Trophoblast cell (in vitro differentiated cells and primary cell): ENCODE data around the gene ITGA8.

ENCODE experiments used
- DNase-seq, 2 donors: peaks; one replicate each; pipeline ENCODE4 v3.0.0-alpha.2; 2016
- H2AFZ ChIP-seq: 2 replicates; pipeline ENCODE4 v1.6.1; 2013; ENCODE audit warnings: low read length, moderate library complexity, mild to moderate bottlenecking; ENCODE audit not compliant: insufficient read depth, poor library complexity
- H2AK5ac ChIP-seq: 2 replicates; pipeline ENCODE4 v1.6.1; 2013; ENCODE audit warnings: mild to moderate bottlenecking, low read length
- H2BK120ac ChIP-seq: 2 replicates; pipeline ENCODE4 v1.6.1; 2013; ENCODE audit warnings: low read length, mild to moderate bottlenecking, moderate library complexity; ENCODE audit not compliant: insufficient read depth, poor library complexity
- H2BK12ac ChIP-seq: 2 replicates; pipeline ENCODE4 v1.6.1; 2013; ENCODE audit warnings: mild to moderate bottlenecking, low read length, moderate library complexity
- H2BK5ac ChIP-seq: 2 replicates; pipeline ENCODE4 v1.6.1; 2013; ENCODE audit warnings: low read length, low read depth, moderate library complexity, mild to moderate bottlenecking; ENCODE audit not compliant: poor library complexity
- H3K14ac ChIP-seq: 2 replicates; pipeline ENCODE4 v1.6.1; 2013; ENCODE audit warnings: mild to moderate bottlenecking, low read length
- H3K18ac ChIP-seq: 2 replicates; pipeline ENCODE4 v1.6.1; 2013; ENCODE audit warnings: mild to moderate bottlenecking, low read length
- H3K23ac ChIP-seq: 2 replicates; pipeline ENCODE4 v1.6.1; 2013; ENCODE audit warnings: low read length
- H3K27ac ChIP-seq: 2 replicates; pipeline ENCODE4 v1.5.1; 2013; ENCODE audit warnings: low read depth, mild to moderate bottlenecking, inconsistent platforms, low read length, moderate library complexity
- H3K27me3 ChIP-seq: 2 replicates; pipeline ENCODE4 v1.6.1; 2013; ENCODE audit warnings: inconsistent platforms, mild to moderate bottlenecking, low read length, moderate library complexity; ENCODE audit not compliant: insufficient read depth
- H3K36me3 ChIP-seq, 2 experiments: 1 replicate in 1 of 2; 2 replicates in 1 of 2; pipeline ENCODE4 v1.6.1; 2013; ENCODE audit warnings: low read length in 2 of 2, mild to moderate bottlenecking in 2 of 2, moderate library complexity in 1 of 2; ENCODE audit not compliant: insufficient read depth in 2 of 2, control insufficient read depth in 1 of 2
- H3K4ac ChIP-seq: 2 replicates; pipeline ENCODE4 v1.6.1; 2013; ENCODE audit warnings: low read depth, mild to moderate bottlenecking, low read length, moderate library complexity
- H3K4me1 ChIP-seq, 2 experiments: 1 replicate in 1 of 2; 2 replicates in 1 of 2; pipeline ENCODE4 v1.6.1; 2013; ENCODE audit warnings: low read length in 2 of 2, mild to moderate bottlenecking in 2 of 2, moderate library complexity in 1 of 2; ENCODE audit not compliant: insufficient read depth in 2 of 2, control insufficient read depth in 1 of 2
- H3K4me2 ChIP-seq: 2 replicates; pipeline ENCODE4 v1.6.1; 2013; ENCODE audit warnings: inconsistent platforms, mild to moderate bottlenecking, low read length, moderate library complexity
- H3K4me3 ChIP-seq: 2 replicates; pipeline ENCODE4 v1.5.1; 2013; ENCODE audit warnings: mild to moderate bottlenecking, low read depth, low read length, inconsistent platforms
- H3K79me1 ChIP-seq: one replicate; pipeline ENCODE4 v1.6.1; 2013; ENCODE audit warnings: low read length
- H3K79me2 ChIP-seq: 2 replicates; pipeline ENCODE4 v1.6.1; 2013; ENCODE audit warnings: low read length, mild to moderate bottlenecking; ENCODE audit not compliant: control insufficient read depth, insufficient read depth, poor library complexity
- H3K9ac ChIP-seq: 2 replicates; pipeline ENCODE4 v1.6.1; 2013; ENCODE audit warnings: mild to moderate bottlenecking, low read length
- H3K9me3 ChIP-seq: 2 replicates; pipeline ENCODE4 v1.6.1; 2013; ENCODE audit warnings: low read depth, mild to moderate bottlenecking, control low read depth, inconsistent platforms, low read length; ENCODE audit not compliant: insufficient read depth
- H4K12ac ChIP-seq: 2 replicates; pipeline ENCODE4 v1.6.1; 2013; ENCODE audit warnings: low read depth, mild to moderate bottlenecking, low read length, moderate library complexity
- H4K8ac ChIP-seq: 2 replicates; pipeline ENCODE4 v1.6.1; 2013; ENCODE audit warnings: low read depth, mild to moderate bottlenecking, low read length, moderate library complexity
- H4K91ac ChIP-seq: one replicate; pipeline ENCODE4 v1.6.1; 2013; ENCODE audit warnings: low read depth, mild to moderate bottlenecking, low read length, moderate library complexity
- WGBS: extraction: QIAGEN DNeasy Blood & Tissue Kit; methylation state at CpG from one replicate; pipeline ENCODE4 v1.1.7; 2013; ENCODE audit warnings: missing lambda C conversion rate; ENCODE audit not compliant: insufficient read length, insufficient coverage; ENCODE audit errors: extremely low coverage; 5-methylcytosine and 5-hydroxymethylcytosine counted together

ITGA8 gene

GRCh38 chr10:15516256-15517085 lies 203.3 kb downstream of the ITGA8 start:
- Histone ChIP-seq H2BK12ac (no peak overlapping the region), H4K12ac (no peak overlapping the region), H3K27me3 (no peaks in the 10 kb centered on the region), H2BK120ac (no peak overlapping the region), H4K8ac (no peak overlapping the region), H3K36me3 (no peaks in the 10 kb centered on the region), H4K91ac (no peak overlapping the region), H3K79me1 (no peaks in the 10 kb centered on the region), H2AFZ (no peak overlapping the region), H2BK5ac (no peak overlapping the region), H3K4me3 (no peak overlapping the region), H3K4me1 (no peaks in the 10 kb centered on the region), H3K9ac (no peak overlapping the region), H3K14ac (no peak overlapping the region), H3K18ac (no peak overlapping the region), H3K27ac (no peak overlapping the region), H3K4ac (no peak overlapping the region), H3K4me2 (no peak overlapping the region), H2AK5ac (no peak overlapping the region), H3K79me2 (no peaks in the 10 kb centered on the region), H3K9me3 (no peaks in the 10 kb centered on the region), H3K23ac (no peak overlapping the region)
- WGBS, result no CpG with 5 or more reads among the region's 4 CpGs
- DNase-seq, result no peak

- Histone ChIP-seq H2BK12ac (no peak overlapping the region), H3K4ac (no peak overlapping the region), H3K9me3 (no peaks in the 10 kb centered on the region), H3K4me1 (no peaks in the 10 kb centered on the region), H3K9ac (no peak overlapping the region), H4K91ac (no peak overlapping the region), H3K4me3 (no peak overlapping the region), H3K36me3 (no peaks in the 10 kb centered on the region), H3K14ac (no peak overlapping the region), H3K23ac (no peak overlapping the region), H3K79me2 (no peaks in the 10 kb centered on the region), H4K12ac (no peak overlapping the region), H2BK120ac (no peak overlapping the region), H4K8ac (no peak overlapping the region), H3K79me1 (no peaks in the 10 kb centered on the region), H2AK5ac (no peak overlapping the region), H3K4me2 (no peak overlapping the region), H3K27me3 (no peaks in the 10 kb centered on the region), H3K18ac (no peak overlapping the region), H3K27ac (no peak overlapping the region), H2AFZ (no peak overlapping the region), H2BK5ac (no peak overlapping the region)
- DNase-seq, result no peak
- WGBS, result no CpG with 5 or more reads among the region's 7 CpGs
These were observed 204.5 kb downstream of the ITGA8 start for GRCh38 chr10:15515202-15515601.

GRCh38 chr10:15510963-15511362 lies 208.8 kb downstream of the ITGA8 start:
- WGBS, result no CpG with 5 or more reads among the region's 3 CpGs
- Histone ChIP-seq H3K4me1 (peaks cover 2 to 3% of the 10 kb centered on the region in 2 experiments), H3K9me3 (no peaks in the 10 kb centered on the region), H2AFZ (no peak overlapping the region), H3K27ac (no peak overlapping the region), H3K23ac (no peak overlapping the region), H2BK120ac (no peak overlapping the region), H3K18ac (no peak overlapping the region), H3K4me2 (no peak overlapping the region), H2BK12ac (no peak overlapping the region), H4K91ac (no peak overlapping the region), H4K8ac (no peak overlapping the region), H3K9ac (no peak overlapping the region), H3K79me2 (no peaks in the 10 kb centered on the region), H3K27me3 (no peaks in the 10 kb centered on the region), H4K12ac (no peak overlapping the region), H3K14ac (no peak overlapping the region), H3K4ac (no peak overlapping the region), H3K4me3 (no peak overlapping the region), H3K36me3 (no peaks in the 10 kb centered on the region), H2BK5ac (no peak overlapping the region), H3K79me1 (peaks cover 2% of the 10 kb centered on the region), H2AK5ac (no peak overlapping the region)
- DNase-seq, result no peak

DNA sequence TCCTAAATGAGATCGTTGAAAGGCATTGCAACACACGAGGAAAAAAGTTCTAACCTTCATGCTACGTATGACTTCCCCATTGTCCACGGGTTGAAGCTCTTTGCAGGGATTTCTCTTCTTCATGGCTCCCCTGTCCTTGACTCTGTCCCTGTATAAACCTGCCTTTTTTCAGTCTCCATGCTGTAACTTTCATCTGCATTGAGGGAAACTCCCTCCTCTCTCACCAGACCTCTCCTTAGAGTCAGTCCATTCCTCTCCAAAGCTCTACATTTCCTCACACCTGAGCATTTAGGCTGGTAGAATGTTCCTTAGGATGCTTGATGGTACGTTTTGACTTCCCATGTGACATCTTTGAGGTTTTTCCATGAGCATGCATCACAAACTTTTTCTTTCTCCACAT lies 214.4 kb downstream of the ITGA8 start:
- H2BK12ac ChIP-seq, result no peak overlapping the region
- H3K14ac ChIP-seq, result no peak overlapping the region
- no peak overlapping the region for H2BK120ac ChIP-seq
- H3K79me1 ChIP-seq, result peaks cover 2% of the 10 kb centered on the region
- peaks cover 3 to 6% of the 10 kb centered on the region in 2 experiments for H3K4me1 ChIP-seq
- H3K4me2 ChIP-seq, result no peak overlapping the region
- no peaks in the 10 kb centered on the region for H3K9me3 ChIP-seq
- H2BK5ac ChIP-seq, result no peak overlapping the region
- H2AK5ac ChIP-seq, result no peak overlapping the region
- no peak overlapping the region for H2AFZ ChIP-seq
- no peak overlapping the region for H4K8ac ChIP-seq
- H3K79me2 ChIP-seq, result no peaks in the 10 kb centered on the region
- no peak overlapping the region for H3K4me3 ChIP-seq
- no peaks in the 10 kb centered on the region for H3K27me3 ChIP-seq
- no peak overlapping the region for H3K9ac ChIP-seq
- DNase-seq, result no peak
- no peak overlapping the region for H3K27ac ChIP-seq
- no CpG with 5 or more reads among the region's 5 CpGs for WGBS
- H3K18ac ChIP-seq, result no peak overlapping the region
- H4K12ac ChIP-seq, result no peak overlapping the region
- H3K4ac ChIP-seq, result no peak overlapping the region
- H3K23ac ChIP-seq, result no peak overlapping the region
- H3K36me3 ChIP-seq, result no peaks in the 10 kb centered on the region
- no peak overlapping the region for H4K91ac ChIP-seq
